Raji (cell line): ENCODE results near the gene CREB5.

Source experiments
- POLR2A ChIP-seq: IDR thresholded peaks from 2 replicates; pipeline ENCODE4 v1.6.1; 2011; ENCODE audit warnings: low read depth, low read length, control low read depth; ENCODE audit not compliant: insufficient read depth

CREB5 gene

DNA sequence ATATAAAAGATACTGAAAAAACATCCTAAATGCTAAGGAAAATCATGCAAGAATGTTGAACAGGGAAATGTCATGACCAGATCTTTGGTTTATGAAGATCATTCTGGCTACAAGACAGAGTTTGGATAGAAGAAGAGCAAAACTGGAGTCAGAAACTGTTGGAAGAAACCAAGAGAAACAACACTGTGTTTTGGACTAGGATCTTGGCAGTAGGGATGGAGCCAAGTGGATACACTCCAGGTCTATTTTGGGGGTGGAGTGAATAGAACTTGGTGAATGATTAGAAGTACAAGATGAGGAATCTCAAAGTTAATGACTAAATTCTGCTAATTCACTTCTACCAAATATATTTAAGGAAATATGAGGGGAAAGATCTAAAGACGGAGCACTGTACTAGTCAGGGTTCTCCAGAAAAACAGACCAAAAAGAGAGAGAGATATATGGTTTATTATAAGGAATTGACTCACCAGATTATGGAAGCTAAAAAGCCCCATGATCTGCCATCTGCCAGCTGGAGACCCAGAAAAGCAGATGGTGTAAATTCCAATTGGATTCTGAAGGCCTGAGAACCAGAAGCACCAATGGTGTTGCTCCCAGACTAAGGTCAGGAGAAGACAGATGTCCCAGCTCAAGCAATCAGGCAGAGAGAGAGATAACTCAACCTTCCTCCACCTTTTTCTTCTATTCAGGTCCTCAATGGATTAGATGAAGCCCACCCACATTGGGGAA, 290.9 kb downstream of the CREB5 start:
- TF ChIP-seq POLR2A = no peak

DNA sequence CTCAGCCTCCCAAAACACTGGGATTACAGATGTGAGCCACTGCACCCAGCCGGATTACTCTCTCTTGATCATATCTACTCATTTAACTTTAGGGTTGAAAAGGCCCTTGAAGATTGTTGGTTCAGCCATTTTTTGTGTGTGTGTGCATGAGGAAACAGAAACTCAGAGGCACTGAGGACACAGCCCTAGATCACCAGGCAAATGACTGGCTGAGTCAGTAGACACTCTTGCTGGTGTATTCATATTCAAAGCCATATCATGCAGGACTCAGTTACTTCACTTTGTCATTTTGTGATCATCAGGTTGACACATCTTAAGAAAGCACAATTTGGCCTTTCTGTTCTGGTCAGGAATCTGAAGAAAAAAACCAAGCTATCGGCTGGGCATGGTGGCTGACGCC, 292.4 kb downstream of the CREB5 start:
- TF ChIP-seq POLR2A = no peak

DNA sequence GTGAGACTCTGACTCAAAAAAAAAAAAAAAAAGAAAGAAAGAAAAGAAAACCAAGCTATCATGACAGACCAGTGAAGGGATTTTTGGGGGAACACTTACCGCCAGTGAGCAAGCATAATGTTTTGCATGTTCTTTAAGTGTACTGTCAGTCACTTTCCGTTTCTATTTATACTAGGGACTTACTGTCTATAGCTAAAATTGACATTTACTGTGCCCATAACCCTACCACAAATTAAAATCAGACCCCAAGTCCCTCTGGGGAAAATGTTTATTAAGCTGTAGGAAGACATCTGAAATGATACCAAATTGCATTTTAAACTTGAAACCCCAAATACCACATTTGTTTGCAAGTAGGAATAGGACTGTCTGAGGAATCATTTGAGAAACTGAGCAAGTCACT, 293.0 kb downstream of the CREB5 start:
- no peak for TF ChIP-seq POLR2A

DNA sequence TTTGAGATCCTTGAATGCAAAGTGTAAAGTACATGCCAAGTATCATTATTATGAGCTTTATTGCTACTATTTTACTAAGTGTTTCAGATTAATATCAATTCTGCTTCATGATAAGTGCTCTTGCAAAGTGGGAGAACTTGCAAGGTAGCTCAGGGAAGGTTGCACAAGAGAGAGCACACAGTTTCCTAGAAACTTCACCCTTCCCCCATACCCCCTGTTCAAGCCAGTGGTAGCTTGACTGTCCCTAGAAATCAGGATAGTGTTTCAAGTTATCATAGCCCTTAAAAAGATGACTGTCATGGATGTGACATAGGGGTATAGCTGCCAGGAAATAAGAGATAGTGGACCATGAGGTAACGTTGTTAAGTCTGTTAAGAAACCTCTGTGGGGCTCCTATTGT, 294.3 kb downstream of the CREB5 start:
- TF ChIP-seq POLR2A = no peak

DNA sequence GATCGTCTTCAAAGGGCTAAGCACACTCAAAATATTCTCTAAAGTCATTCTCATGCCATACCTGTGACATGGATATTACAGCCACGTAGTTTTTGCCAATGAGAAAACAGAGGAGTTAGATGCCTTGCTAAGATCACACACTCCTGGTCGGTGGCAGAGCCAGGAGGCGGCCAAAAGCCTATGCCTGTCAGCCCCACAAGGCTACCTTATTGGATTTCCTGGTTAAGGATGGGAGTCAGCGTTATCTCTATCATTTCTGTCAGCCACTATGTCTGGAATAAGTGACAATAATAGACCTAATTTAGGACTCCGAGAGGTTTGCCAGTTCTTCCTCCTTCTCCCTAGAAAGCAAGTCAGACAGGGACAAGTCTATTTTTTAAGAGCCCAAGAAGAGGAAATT, 295.0 kb downstream of the CREB5 start:
- no peak for TF ChIP-seq POLR2A

DNA sequence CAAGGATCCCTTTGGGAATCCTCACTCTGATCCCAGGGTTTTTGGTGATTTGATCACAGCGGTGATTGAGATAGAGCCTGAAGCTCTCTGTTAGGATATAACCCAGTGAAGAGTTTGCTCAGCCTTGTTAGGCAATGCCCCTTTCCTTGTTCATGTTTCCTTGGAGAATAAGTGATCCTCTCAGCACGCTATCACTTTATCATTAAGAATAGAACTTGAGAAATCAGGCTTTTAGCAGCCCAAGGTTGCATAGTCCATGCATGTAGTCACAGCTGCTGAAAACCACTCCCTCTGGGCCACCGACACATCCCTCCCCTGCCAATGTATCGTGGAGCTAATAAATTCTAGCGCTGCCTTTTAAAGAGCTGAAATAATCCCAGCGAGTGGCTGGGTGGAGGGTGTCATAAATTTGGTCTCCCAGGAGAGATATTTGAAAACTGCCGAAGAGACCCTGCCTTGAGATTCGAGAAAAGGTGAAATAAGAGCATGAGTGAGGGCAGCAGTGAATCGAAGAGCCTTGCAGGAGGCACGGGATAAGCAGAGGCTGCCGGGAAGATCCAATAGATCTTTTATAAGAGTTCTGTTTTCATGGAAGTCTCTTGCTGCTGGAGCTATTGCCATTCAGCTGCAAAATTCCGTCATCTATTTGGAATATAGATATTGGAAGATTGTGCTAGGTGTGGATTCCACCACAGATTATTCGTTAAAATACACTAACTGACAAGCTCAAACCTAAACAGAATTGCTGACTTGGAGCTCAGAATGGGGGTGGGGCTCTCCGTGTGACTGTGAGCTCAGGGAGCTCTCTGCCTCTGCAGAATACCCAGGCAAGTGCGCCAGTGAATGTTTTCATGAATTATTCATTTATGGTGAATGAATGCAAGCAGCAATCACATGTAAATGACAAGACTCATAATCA, 296.0 kb downstream of the CREB5 start:
- no peak for TF ChIP-seq POLR2A

DNA sequence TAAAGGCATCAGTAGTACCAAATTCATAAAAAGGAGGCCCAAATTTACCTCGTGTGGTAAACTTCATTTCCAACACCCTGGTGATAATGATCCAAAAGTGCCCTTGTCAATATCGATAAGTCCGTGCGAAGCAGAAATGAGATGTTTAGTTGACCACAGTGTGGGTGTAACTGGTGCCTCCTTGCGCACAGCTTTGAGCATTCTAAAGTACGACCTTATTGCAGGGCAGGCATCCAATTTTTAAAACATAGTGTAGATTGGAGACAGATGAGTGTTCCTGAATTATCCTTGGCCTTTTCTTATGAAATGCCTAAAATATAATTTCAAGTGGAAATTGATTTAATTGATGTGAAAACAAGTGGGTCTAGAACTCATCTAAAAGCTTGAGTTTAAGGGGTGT, 297.4 kb downstream of the CREB5 start:
- TF ChIP-seq POLR2A = no peak

DNA sequence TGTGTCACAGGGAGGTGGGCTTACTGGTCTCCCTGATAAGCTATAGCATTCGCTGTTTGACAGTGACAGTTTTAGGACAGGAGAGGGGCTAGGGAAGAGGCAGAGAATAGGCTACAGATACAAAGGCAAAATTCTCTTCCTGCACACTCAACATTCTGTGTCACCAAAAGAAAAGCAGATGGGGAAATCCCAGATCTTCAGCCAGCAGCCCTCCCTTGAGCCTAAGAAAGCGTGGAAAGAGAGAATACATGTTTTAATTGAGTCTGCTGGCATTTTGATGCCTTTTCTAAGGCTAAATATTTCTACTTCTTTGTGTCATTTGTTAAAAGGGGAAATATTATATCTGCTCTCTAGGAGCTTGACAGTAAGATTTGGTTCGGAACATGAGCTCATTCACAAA, 298.8 kb downstream of the CREB5 start:
- no peak for TF ChIP-seq POLR2A

DNA sequence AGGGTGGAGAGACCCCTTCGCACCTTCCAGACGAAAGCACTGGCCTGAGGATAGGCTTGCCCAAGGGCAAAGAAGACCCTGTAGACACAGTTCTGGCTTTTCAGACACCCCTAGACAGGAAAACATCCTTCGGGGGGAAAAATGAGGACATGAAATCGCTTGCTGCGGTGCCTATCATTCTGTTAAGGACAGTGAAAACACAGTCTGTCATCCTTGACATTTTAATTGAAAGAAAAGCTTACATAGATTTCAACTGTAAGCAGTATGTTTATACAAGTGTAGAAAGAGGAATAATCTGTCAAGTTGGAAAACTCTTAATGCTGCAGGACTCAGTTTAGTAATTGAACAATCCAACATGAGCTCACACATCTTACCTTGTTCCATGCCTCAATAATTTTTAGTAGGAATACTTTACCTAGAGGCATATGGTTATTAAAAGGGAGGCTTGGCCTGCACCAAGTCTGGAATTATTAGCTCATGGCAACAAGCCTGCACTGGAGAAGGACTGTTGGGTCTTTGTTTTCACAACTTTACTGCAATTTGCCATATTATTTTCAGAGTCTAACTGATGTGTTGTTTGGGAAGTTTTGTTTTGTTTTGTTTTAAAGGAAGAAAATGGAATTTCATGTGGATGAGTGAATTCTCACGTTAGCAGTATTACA, 302.3 kb downstream of the CREB5 start:
- TF ChIP-seq POLR2A = no peak

DNA sequence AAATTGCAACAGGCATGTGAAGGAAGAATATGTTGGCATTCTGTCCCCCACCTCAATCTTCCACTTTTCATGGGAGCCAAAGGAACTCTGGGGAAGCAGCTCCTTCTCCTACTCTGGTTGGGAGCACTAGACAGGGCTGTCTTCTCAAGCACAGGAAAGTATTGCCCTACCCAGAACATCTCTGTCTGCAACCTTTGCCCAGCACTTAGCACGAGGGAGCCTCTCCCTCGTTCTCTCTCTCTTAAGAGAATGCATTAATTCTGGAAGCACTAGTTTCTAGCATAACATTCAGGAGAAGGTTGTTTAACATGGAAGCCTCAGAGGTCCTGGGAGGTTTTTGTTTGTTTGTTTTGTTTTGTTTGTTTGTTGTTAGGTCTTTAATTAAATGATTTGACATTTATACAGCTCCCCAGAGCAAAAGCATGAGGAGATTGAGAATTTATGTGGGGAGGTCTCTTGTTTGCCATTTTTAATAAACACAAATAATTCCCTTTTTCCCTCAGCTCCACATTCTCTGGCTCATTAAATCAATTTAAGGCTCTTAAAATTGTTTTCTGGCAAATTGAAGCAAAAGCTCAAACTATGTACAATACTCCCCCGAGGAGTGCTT, 305.2 kb downstream of the CREB5 start:
- TF ChIP-seq POLR2A = no peak

DNA sequence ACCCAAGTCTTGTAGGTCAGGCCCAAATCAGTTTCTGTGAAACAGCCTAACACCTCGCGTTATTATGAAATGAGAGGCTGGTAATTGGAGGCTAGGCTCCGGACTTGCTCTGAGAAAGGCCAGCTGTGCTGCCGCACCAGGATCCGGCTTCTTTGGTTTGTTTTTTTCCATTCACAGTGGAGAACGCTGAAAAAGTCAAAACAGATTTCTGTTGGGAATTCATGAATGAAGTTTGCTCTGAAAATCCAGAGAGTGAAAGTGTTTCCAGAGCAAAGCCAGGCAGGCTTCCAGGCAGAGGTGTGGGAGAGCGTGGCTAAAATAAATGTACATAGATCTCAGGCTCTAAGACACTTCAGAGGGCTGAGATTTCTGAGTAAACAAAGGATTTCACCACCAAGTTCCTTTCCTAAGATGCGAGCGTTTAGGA, 305.8 kb downstream of the CREB5 start:
- TF ChIP-seq POLR2A = no peak

DNA sequence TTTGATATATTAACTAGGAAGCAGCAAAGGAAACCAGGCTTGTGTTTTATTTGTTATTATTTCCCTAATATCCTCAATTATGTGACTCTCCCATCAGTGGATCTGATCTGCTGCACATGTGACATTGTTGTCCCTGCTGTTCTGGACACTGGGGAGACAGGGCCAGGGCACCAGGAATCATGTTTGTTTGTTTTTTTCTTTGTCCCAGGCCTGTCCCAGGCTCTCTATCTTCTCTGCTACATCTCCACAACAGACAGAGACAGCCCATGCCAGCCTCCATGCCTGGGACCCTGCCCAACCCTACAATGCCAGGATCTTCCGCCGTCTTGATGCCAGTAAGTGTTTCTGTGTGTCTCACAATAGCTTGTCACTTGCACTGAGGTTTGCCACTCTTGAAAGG, 306.2 kb downstream of the CREB5 start:
- TF ChIP-seq POLR2A = no peak

DNA sequence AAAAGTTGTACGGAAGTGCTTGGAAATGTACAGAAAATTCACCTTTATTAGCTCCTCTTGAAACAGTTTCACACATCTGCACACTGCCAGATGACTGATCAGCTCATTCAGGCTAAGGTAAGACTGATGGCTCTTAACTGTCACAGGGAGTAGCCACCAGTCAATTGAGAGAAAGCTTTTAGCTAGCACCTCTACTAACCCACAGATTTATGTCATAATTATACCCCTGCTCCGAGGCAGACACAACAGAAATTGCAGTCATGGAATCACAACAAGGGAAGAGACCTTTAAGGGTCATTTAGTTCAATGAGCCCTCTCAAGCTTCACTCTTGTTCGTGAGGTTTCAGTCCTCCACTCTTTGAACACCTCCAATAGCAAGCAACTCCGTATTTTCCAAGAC, 310.4 kb downstream of the CREB5 start:
- TF ChIP-seq POLR2A = no peak

DNA sequence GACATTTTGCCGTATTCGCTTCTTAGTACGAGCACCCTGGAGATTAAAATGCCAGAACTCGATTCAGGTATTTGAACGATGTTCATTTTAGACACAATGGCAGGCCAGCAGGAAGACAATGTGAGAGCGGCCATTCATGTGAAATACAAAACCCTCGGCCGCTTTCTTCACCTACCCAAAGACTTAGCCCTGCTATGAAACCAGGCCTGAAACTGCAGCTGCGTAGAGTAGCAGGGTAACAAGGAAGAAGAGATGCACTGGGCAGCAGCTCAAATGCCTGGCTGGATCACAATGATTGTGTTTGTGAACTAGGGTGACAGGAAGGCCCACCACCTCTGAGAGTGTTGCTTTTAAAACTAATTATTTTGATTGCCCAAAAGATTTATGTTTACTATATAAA, 311.0 kb downstream of the CREB5 start:
- no peak for TF ChIP-seq POLR2A

DNA sequence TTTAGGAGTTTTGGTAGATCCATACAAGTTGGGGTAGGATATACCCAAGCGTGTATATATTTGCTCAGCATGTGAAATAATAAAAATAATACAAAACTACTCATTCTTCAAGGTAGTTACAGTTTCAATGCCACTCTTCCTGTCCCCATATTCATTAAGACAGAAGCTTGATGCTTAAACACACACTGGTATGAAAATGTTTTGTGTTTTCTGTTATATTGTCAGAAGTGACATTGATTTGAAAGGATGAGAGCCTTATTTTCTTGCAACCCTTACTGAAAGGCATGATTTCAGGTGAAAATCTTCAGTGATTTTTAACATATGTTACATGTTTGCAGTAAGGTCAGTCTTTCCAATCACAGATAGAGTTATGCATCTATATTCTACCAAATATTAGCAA, 312.2 kb downstream of the CREB5 start:
- TF ChIP-seq POLR2A = no peak

DNA sequence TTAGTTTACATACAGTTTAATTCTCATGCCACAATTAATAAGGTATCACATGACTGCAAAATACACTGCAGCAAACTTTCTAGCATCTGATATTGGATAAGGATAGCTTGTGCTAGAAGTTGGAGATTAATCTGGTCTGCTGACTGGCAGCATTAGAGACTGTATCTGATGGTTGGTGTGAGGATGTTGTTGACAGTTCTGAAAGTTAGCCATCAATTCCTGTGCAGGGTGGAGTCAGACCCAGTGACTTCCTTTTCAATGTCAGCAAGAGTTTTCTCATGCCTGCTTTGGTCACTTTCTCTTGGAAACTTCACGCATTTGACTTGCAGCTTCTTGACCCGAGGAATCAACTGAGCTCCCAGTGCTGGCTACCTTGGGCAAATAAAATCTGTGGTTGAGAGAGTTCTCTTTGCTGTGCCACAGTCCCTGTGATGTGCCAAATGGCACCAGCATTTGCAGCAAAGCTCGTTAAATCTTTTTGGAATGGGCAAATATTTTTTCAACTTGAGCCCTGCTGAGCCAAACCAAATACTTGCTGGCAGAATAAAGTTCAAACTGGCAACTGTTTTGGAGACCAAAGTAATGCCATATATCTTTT, 312.8 kb downstream of the CREB5 start:
- TF ChIP-seq POLR2A = no peak

DNA sequence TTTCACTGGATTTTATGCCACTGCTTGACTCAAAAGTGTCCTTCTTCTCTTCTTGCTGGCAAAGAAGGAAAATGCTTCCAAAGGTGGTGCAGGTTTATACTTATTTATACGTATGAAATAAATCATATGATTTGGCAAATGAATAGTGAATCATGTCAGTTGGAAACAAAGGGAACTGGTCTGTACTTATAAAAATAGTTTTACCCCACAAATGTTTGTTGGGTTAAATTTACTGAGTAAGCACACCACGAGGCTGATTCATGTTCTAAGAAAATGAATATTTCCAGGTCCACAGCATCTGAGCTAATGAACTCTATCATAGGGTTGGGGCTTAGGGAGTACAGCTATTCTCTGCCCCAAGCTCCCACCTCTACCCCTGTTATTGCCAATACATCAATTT, 313.6 kb downstream of the CREB5 start:
- no peak for TF ChIP-seq POLR2A
